MCF 10A (cell line): ENCODE results near the gene PAX2. TPM values are rescaled to one million over a fixed set of nuclear protein-coding genes. Genes with fewer than 3 reads are reported as not detected.

Experiments used
- BruUV-seq: library from RNA; stranded (reverse); fragments of 400-500 nt; replicated peaks from 2 replicates; lab custom pipeline; 2021; lab: Mats Ljungman, UMichigan
- CTCF ChIA-PET: fragments of 300-600 bp; sonication (Branson Sonifier 250); formaldehyde crosslinking; extraction: SDS; loops from one replicate; lab custom pipeline; 2021; ENCODE audit warnings: antibody characterized with exemption, inconsistent platforms; lab: Yijun Ruan, JAX
- POLR2A ChIA-PET: fragments of 300-600, 350-650 bp; sonication (Branson Sonifier 250); formaldehyde crosslinking; extraction: SDS; loops from one replicate; lab custom pipeline; 2020; ENCODE audit warnings: antibody characterized with exemption, inconsistent platforms; lab: Yijun Ruan, JAX
- DNase-seq: peaks from one replicate; pipeline ENCODE4 v3.0.0-alpha.2; 2018; ENCODE audit not compliant: unreplicated experiment
- H3K27ac Mint-ChIP-seq: one replicate; pipeline ENCODE4 v1.8.0; 2022; ENCODE audit warnings: mild to moderate bottlenecking, low read depth, mixed read lengths; ENCODE audit not compliant: unreplicated experiment
- H3K27me3 Mint-ChIP-seq: one replicate; pipeline ENCODE4 v1.8.0; 2022; ENCODE audit warnings: mixed read lengths; ENCODE audit not compliant: insufficient read depth, unreplicated experiment
- H3K36me3 Mint-ChIP-seq: one replicate; pipeline ENCODE4 v1.8.0; 2022; ENCODE audit warnings: mild to moderate bottlenecking, moderate library complexity, mixed read lengths; ENCODE audit not compliant: insufficient read depth, unreplicated experiment
- H3K4me1 Mint-ChIP-seq: one replicate; pipeline ENCODE4 v1.8.0; 2022; ENCODE audit warnings: mixed read lengths; ENCODE audit not compliant: insufficient read depth, unreplicated experiment
- H3K4me3 Mint-ChIP-seq: one replicate; pipeline ENCODE4 v1.8.0; 2022; ENCODE audit warnings: mild to moderate bottlenecking, moderate library complexity, mixed read lengths; ENCODE audit not compliant: unreplicated experiment
- H3K9me3 Mint-ChIP-seq: one replicate; pipeline ENCODE4 v1.8.0; 2022; ENCODE audit warnings: mixed read lengths; ENCODE audit not compliant: unreplicated experiment
- intact Hi-C: fragments of 100-400 bp; cut with micrococcal nuclease; formaldehyde crosslinking; loops from 2 replicates; pipeline ENCODE4 v1.14.1; 2022
- total RNA-seq: library from RNA; stranded (reverse); gene quantifications from 2 replicates; pipeline ENCODE4 v1.2.3, GENCODE V29; 2022
- TF ChIP-seq, protein P1 (sequence below): fragments of 200-600 bp; IDR thresholded peaks from one replicate; pipeline ENCODE4 v1.8.0; 2022; ENCODE audit warnings: antibody characterized with exemption, mild to moderate bottlenecking; ENCODE audit not compliant: unreplicated experiment

The PAX2 gene
- total RNA-seq, 1 experiment from 2014 or later, result not detected

DNA sequence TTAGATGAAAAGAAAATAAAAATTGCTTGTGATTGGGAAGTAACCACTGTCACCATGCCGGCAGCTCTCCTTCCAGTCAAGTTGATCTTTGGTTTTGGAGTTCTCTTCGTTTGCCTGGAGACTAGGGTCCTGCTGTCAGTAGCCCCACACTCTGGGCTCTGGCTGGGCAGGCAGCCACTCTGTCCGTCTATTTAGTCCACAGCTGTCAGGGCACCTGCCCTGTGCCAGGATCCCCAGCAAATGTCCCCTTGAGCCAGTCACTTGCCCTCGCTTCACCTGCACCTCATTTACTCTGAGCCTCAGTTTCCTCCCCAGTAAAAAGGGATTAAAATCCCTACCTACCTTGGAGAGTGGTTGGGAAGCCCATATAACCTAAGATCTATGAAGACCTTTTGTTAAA lies 55.5 kb downstream of the PAX2 start:
- H3K27me3 Mint-ChIP-seq, result peaks cover 91% of the 10 kb centered on the region
- no peaks in the 10 kb centered on the region for H3K9me3 Mint-ChIP-seq
- H3K27ac Mint-ChIP-seq, result no peak overlapping the region
- no peak for DNase-seq
- intact Hi-C loops, result no loop called here
- no peaks in the 10 kb centered on the region for H3K4me1 Mint-ChIP-seq
- no TSS peak for BruUV-seq
- ChIA-PET CTCF (interaction anchor here (1.4 kb wide), 1 partner anchor 71 kb away, joined by 4 read pairs; no protein-coding TSS in a partner anchor), POLR2A (no interaction called here)
- H3K4me3 Mint-ChIP-seq, result no peak overlapping the region
- no peaks in the 10 kb centered on the region for H3K36me3 Mint-ChIP-seq
- TF ChIP-seq, protein P1, sequence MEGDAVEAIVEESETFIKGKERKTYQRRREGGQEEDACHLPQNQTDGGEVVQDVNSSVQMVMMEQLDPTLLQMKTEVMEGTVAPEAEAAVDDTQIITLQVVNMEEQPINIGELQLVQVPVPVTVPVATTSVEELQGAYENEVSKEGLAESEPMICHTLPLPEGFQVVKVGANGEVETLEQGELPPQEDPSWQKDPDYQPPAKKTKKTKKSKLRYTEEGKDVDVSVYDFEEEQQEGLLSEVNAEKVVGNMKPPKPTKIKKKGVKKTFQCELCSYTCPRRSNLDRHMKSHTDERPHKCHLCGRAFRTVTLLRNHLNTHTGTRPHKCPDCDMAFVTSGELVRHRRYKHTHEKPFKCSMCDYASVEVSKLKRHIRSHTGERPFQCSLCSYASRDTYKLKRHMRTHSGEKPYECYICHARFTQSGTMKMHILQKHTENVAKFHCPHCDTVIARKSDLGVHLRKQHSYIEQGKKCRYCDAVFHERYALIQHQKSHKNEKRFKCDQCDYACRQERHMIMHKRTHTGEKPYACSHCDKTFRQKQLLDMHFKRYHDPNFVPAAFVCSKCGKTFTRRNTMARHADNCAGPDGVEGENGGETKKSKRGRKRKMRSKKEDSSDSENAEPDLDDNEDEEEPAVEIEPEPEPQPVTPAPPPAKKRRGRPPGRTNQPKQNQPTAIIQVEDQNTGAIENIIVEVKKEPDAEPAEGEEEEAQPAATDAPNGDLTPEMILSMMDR, result no peak

- no peak for DNase-seq
- Mint-ChIP-seq H3K27me3 (peaks cover 91% of the 10 kb centered on the region), H3K4me3 (no peak overlapping the region), H3K27ac (no peak overlapping the region), H3K36me3 (no peaks in the 10 kb centered on the region), H3K9me3 (no peaks in the 10 kb centered on the region), H3K4me1 (no peaks in the 10 kb centered on the region)
- BruUV-seq, result no TSS peak
- POLR2A ChIA-PET, result no interaction called here
- CTCF ChIA-PET, result interaction anchor here (0.7 to 1.1 kb wide), 2 partner anchors 12 to 644 kb away, joined by 3 read pairs; no protein-coding TSS in a partner anchor
- TF ChIP-seq, protein P1, result no peak
- intact Hi-C loops, result no loop called here
Observed at GRCh38 chr10:100802196-100802595, 56.8 kb downstream of the PAX2 start.

GRCh38 chr10:100802607-100803006 lies 57.2 kb downstream of the PAX2 start:
- CTCF ChIA-PET, result interaction anchor here (0.7 kb wide), 2 partner anchors 23 to 644 kb away, joined by 3 read pairs; no protein-coding TSS in a partner anchor
- TF ChIP-seq, protein P1, result no peak
- POLR2A ChIA-PET, result interaction anchor here (0.6 kb wide), 1 partner anchor 274 kb away, joined by 6 read pairs; no protein-coding TSS in a partner anchor
- no peak for DNase-seq
- intact Hi-C loops, result no loop called here
- no peak overlapping the region for H3K27ac Mint-ChIP-seq
- no peaks in the 10 kb centered on the region for H3K9me3 Mint-ChIP-seq
- H3K36me3 Mint-ChIP-seq, result no peaks in the 10 kb centered on the region
- no peaks in the 10 kb centered on the region for H3K4me1 Mint-ChIP-seq
- H3K27me3 Mint-ChIP-seq, result peaks cover 91% of the 10 kb centered on the region
- no peak overlapping the region for H3K4me3 Mint-ChIP-seq
- BruUV-seq, result no TSS peak

- Mint-ChIP-seq H3K27ac (no peak overlapping the region), H3K9me3 (no peaks in the 10 kb centered on the region), H3K27me3 (peaks cover 92% of the 10 kb centered on the region), H3K4me3 (no peak overlapping the region), H3K36me3 (no peaks in the 10 kb centered on the region), H3K4me1 (no peaks in the 10 kb centered on the region)
- ChIA-PET CTCF (interaction anchor here (0.7 kb wide), 1 partner anchor 239 kb away, joined by 3 read pairs; no protein-coding TSS in a partner anchor), POLR2A (no interaction called here)
- TF ChIP-seq, protein P1, result no peak
- intact Hi-C loops, result no loop called here
- BruUV-seq, result no TSS peak
- DNase-seq, result no peak
Observed at GRCh38 chr10:100803492-100803891, 58.1 kb downstream of the PAX2 start.
